GM18868 (cell line): ENCODE results near the gene PLPPR4.
"Not testable (repeated sequence)": the region's sequence is repeated elsewhere in the genome, so short reads cannot be mapped to it uniquely, and the experiment has no call there.

Experiments used
- ATAC-seq: cut with Tn5 transposase; IDR thresholded peaks from one replicate; pipeline ENCODE4 v1.9.1; 2021; ENCODE audit warnings: mild to moderate bottlenecking, moderate library complexity; ENCODE audit not compliant: unreplicated experiment

The PLPPR4 gene

GRCh38 chr1:99268021-99268420 lies 3.7 kb downstream of the PLPPR4 start:
- no peak for ATAC-seq

GRCh38 chr1:99269321-99269720 lies 5.0 kb downstream of the PLPPR4 start:
- ATAC-seq = no peak

DNA sequence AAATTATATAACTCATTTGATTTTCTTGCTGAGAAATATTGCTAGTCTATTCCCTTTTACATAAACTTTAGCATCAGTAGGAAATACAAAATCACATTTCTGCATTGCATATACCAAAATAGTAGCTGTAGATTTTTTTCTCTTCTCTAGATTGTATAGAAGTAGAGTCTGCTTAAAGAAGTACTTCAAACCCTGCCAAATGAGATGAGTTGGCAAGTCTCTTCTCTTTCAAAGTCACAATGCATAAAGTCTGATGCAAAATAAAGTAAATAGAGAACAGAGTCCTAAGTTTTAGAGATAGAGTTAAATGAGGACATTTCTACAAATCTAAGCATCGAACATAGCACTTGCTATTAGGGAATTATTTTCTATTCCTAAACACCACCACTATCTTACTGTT lies 6.4 kb downstream of the PLPPR4 start:
- ATAC-seq = no peak

GRCh38 chr1:99271249-99271648 lies 7.0 kb downstream of the PLPPR4 start:
- ATAC-seq = no peak

GRCh38 chr1:99277066-99277465 lies 12.8 kb downstream of the PLPPR4 start:
- no peak for ATAC-seq

GRCh38 chr1:99279525-99279924 lies 15.2 kb downstream of the PLPPR4 start:
- no peak for ATAC-seq

DNA sequence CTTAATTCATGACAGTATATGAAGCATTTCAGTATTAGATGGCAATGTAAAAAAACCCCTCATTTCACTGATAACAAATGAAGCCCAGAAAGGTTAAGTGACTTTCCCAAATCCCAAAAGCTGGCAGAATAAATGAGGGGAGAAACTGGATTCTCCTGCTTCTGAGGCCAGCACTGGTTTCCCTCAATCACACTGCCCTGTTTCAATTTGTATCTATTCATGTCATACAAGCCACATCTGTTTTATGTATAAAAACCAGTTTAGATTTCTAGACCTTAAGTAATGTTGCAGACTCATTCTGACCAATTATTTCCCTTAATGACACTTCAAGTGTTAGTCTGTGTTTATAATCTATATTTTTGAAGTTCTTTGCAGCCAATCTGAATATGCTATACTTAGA lies 16.8 kb downstream of the PLPPR4 start:
- no peak for ATAC-seq

DNA sequence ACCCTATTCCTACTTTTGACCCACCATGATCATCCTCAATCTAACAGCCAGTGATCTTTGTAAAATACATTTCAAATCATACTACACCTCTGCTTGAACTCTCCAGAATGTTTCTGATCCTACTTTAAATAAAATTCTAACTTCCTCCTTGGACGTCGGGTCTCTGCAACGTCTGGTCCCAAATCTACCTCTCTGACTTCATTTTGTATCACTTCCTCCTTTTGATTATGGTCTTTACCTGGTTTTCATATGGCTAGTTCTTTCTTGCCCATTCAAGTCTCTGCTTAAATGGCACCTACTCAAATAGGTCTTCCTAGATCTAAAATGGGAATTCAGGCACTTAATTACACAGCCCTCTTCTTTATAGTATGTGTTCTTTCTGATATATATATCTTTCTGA lies 18.2 kb downstream of the PLPPR4 start:
- ATAC-seq = no peak

DNA sequence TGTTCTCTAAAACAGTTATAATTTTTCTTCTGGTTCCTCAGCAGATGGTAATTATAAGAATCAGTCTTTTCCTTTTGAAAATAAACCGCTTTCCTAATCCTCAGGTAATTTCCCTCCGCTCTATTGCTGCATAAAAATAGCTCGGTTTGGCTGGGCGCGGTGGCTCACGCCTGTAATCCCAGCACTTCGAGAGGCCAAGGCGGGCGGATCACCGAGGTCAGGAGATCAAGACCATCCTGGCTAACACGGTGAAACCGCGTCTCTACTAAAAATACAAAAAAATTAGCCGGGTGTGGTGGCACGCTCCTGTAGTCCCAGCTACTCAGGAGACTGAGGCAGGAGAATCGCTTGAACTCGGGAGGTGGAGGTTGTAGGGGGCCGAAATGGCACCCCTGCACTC lies 19.2 kb downstream of the PLPPR4 start:
- not testable (repeated sequence) for ATAC-seq

GRCh38 chr1:99292886-99293285 lies 28.6 kb downstream of the PLPPR4 start:
- ATAC-seq = no peak

DNA sequence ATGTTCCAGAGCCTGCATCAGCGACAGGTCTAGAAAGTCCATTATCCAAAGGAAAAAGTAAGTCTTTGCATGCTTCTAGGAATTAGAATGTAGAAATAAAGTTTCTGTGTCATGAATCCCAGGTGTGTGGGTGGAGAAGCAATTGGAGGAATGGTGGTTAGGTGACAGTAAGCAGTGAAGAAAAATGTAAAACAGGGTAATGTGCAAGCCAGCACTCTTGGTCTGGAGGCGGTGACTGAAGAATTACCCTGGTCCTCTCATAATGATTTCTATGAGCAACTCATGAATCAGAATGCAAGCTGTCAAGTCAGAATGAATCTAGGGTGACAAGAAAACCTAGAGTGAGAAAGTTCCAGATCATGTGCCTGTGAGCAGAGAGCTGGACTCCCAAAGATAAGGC lies 33.6 kb downstream of the PLPPR4 start:
- ATAC-seq = no peak

DNA sequence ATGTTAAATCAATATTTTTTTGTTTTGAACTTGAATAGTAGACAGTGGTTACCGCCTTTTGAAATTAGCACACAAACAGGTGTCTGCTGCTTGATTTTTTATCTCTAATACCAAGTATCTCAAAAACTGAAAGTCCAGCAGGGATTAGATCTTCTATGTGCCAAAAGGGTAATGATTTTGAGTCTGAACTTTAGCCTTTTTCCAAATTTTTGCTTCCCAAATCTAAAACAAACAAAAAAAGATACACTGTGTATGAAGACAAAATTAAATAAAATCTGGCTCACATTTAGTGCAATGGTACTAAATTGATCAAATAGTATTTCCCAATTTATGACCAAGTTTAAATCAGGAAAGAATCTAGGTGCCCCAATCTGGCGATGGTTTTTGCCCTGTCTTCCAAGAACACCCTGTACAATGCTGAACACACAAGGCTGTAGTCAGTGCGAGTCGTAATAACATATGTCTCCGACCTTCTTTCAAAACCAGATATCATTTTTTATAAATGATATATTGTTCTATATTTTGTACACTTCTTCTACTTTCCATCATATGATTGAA lies 40.5 kb downstream of the PLPPR4 start:
- no peak for ATAC-seq

DNA sequence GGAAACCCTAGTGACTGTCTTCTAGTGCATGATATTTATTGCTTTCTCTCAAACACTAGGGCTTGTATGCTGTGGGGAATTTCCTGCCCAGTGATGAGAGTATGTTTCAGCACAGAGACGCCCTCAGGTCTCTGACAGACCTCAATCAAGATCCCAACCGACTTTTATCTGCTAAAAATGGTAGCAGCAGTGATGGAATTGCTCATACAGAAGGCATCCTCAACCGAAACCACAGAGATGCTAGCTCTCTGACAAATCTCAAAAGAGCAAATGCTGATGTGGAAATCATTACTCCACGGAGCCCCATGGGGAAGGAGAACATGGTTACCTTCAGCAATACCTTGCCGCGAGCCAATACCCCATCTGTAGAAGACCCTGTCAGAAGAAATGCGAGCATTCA lies 41.3 kb downstream of the PLPPR4 start:
- ATAC-seq = no peak

DNA sequence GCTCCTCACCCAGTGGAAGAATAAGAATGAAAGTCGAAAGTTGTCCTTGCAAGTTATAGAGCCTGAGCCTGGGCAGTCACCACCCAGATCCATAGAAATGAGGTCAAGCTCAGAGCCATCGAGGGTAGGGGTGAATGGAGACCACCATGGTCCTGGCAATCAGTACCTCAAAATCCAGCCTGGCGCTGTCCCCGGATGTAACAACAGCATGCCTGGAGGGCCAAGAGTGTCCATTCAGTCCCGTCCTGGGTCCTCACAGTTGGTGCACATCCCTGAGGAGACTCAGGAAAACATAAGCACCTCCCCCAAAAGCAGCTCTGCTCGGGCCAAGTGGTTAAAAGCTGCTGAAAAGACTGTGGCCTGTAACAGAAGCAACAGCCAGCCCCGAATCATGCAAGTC lies 41.8 kb downstream of the PLPPR4 start:
- no peak for ATAC-seq

DNA sequence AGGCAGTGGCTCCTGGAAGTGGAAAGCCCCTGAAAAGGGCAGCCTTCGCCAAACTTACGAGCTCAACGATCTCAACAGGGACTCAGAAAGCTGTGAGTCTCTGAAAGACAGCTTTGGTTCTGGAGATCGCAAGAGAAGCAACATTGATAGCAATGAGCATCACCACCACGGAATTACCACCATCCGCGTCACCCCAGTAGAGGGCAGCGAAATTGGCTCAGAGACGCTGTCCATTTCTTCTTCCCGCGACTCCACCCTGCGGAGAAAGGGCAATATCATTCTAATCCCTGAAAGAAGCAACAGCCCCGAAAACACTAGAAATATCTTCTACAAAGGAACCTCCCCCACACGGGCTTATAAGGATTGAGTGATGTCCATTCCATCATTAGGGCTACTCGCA lies 42.4 kb downstream of the PLPPR4 start:
- ATAC-seq = no peak

GRCh38 chr1:99315305-99315704 lies 51.0 kb downstream of the PLPPR4 start:
- ATAC-seq = no peak

DNA sequence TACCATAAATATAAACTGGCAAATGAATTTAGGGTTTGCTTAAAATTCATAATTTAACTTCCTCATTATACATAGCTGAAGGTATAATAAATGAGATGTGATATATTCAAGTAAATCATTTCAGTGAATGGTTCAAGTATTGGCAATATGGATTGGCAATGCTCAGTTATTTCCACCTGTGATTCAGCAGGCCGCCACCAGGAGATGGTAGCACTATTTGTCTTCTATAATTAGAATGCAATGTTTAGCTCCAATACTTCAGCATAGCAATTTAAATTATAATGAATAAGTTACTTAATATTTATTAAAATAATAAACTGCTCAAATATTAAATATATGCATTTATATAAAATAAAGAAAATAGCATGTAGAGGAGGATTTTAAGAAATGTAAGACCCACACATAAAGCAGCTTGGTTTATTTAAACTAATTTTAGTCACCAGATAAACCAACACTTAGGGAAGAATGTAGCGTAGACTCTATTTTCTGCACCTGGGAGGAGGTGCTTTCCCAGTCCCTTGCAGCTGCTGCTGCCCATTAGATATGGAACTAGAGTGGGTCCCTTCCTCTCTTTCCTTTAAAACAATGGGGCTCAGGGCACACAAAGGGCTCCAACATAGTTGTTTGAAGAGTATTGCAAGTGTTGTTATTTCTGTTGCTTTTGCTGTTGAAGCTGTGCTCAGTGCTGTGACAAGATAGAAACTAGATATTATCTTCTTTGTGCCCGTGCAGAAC lies 62.1 kb downstream of the PLPPR4 start:
- ATAC-seq = no peak

DNA sequence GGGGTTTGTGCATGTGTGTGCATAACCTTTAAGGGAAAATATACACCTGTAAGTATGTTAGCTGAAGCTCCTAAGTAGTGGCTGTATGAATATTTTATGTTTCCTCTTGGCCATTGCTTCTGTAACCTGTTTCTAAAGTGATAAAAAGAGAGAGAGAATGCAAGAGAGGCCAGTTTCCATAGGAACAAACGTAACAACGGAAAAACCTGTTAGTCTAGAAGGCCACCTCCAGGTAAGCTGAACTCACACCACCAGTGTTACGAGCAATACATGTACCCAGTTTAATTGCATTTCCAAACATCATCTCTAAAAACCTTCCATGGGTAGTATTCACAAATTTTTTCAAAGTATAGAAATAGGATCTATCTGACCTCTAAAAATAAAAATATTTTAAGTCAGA lies 63.1 kb downstream of the PLPPR4 start:
- ATAC-seq = no peak

DNA sequence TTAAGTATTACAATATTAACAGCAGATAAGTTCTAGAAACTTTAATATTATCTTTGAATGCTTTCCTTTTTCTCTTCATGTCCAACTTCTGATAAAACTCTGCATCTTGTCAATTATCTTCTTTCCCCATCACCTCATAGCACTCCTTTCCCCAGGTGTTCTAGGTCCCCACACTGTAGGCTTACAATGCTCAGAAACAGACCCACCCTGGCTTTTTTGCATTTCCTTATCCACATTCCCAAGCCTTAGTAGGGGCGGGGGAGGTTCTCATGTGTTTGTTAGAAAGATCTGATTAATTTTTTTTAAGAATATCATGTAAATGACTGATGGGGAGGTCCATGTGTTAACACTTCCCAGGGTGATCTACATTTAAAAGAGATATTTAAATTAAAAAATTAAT lies 63.9 kb downstream of the PLPPR4 start:
- ATAC-seq = no peak

- no peak for ATAC-seq
These were observed 66.8 kb downstream of the PLPPR4 start for GRCh38 chr1:99331083-99331482.

- no peak for ATAC-seq
These were observed 67.3 kb downstream of the PLPPR4 start for GRCh38 chr1:99331636-99332035.

- no peak for ATAC-seq
These were observed 68.3 kb downstream of the PLPPR4 start for GRCh38 chr1:99332561-99332960.

GRCh38 chr1:99334991-99335390 lies 70.7 kb downstream of the PLPPR4 start:
- no peak for ATAC-seq
